GM12873 (cell line): Measurements from ENCODE around the gene RHOJ.

Source experiments
- CTCF ChIP-seq: IDR thresholded peaks from 2 replicates; pipeline ENCODE4 v1.5.1; 2012; ENCODE audit warnings: low read depth, mild to moderate bottlenecking, moderate library complexity, low read length, control low read depth; ENCODE audit not compliant: insufficient read depth; ENCODE audit errors: missing control alignments

RHOJ gene

GRCh38 chr14:63205866-63206265 lies 1.6 kb downstream of the RHOJ start:
- no peak for TF ChIP-seq CTCF

GRCh38 chr14:63209160-63209559 lies 4.9 kb downstream of the RHOJ start:
- TF ChIP-seq CTCF = no peak

- TF ChIP-seq CTCF = no peak
These were observed 6.6 kb downstream of the RHOJ start for GRCh38 chr14:63210812-63211211.

- peak; percentile 29 for TF ChIP-seq CTCF
These were observed 8.0 kb downstream of the RHOJ start for GRCh38 chr14:63212209-63212608.

GRCh38 chr14:63212776-63213500 lies 8.7 kb downstream of the RHOJ start:
- TF ChIP-seq CTCF = no peak

- no peak for TF ChIP-seq CTCF
These were observed 10.4 kb downstream of the RHOJ start for GRCh38 chr14:63214417-63215196.

- TF ChIP-seq CTCF = no peak
These were observed 16.3 kb downstream of the RHOJ start for GRCh38 chr14:63220526-63220925.
